ENCODE measurements around the gene NR3C1.

- no peak for TF ChIP-seq CTCF (IDR thresholded peaks at IDR 0.05; ENCODE audit: insufficient read depth, low read length, poor library complexity, severe bottlenecking)
- no peak for TF ChIP-seq EZH2phosphoT487 (conservative IDR thresholded peaks at IDR 0.05; ENCODE audit: low read length)
Observed at GRCh38 chr5:143229896-143230675, 173.4 kb downstream of the NR3C1 start.
